Uterus (tissue), 4 donors: Measurements from ENCODE around the gene LRCH3. TPM values are rescaled to one million over a fixed set of nuclear protein-coding genes. Genes with fewer than 3 reads are reported as not detected.
"Not testable (repeated sequence)": the region's sequence is repeated elsewhere in the genome, so short reads cannot be mapped to it uniquely, and the experiment has no call there.

ENCODE experiments used
- DNase-seq, 2 donors: peaks; one replicate each; pipeline ENCODE4 v3.0.0-alpha.2; 2019 to 2020
- H3K27ac ChIP-seq, 2 donors: fragments of 200-600 bp; sonication (generic); 1 replicate in 1 of 2; 2 replicates in 1 of 2; pipeline ENCODE4 v1.5.1; 2016 to 2018
- H3K27me3 ChIP-seq, 2 donors: fragments of 200-600 bp; sonication (generic); one replicate each; pipeline ENCODE4 v1.5.1; 2018 to 2019; ENCODE audit warnings: control low read depth in 1 of 2
- H3K36me3 ChIP-seq, 2 donors: fragments of 200-600 bp; sonication (generic); one replicate each; pipeline ENCODE4 v1.5.1; 2019; ENCODE audit warnings: control low read depth in 1 of 2
- H3K4me1 ChIP-seq, 2 donors: fragments of 200-600 bp; sonication (generic); one replicate each; pipeline ENCODE4 v1.5.1; 2018 to 2019; ENCODE audit warnings: control low read depth in 1 of 2
- H3K4me3 ChIP-seq, 2 donors: fragments of 200-600 bp; sonication (generic); 1 replicate in 1 of 2; 2 replicates in 1 of 2; pipeline ENCODE4 v1.5.1; 2018 to 2019; ENCODE audit warnings: mild to moderate bottlenecking in 1 of 2
- H3K9me3 ChIP-seq, 2 donors: fragments of 200-600 bp; sonication (generic); one replicate each; pipeline ENCODE4 v1.5.1; 2019; ENCODE audit warnings: control low read depth in 1 of 2
- CTCF ChIP-seq, 4 experiments: fragments of 200-600 bp in 2 of 4; fragments of 450-650 bp in 2 of 4; sonication (generic) in 2 of 4; IDR thresholded peaks; one replicate each; pipeline ENCODE4 v1.5.1; 2016 to 2019; ENCODE audit warnings: antibody characterized with exemption in 4 of 4, mild to moderate bottlenecking in 2 of 4, moderate library complexity in 1 of 4
- POLR2A ChIP-seq, 2 donors: fragments of 450-650 bp; IDR thresholded peaks; one replicate each; pipeline ENCODE4 v1.6.1; 2016; ENCODE audit warnings: antibody characterized with exemption in 2 of 2, mild to moderate bottlenecking in 1 of 2, moderate library complexity in 1 of 2
- intact Hi-C: fragments of 100-400 bp; cut with DNase I; formaldehyde crosslinking; loops from one replicate; pipeline ENCODE4 v1.15.1; 2023; ENCODE audit warnings: low total_unique reads
- total RNA-seq, 4 donors: library from RNA; depleted of rRNA in 3 of 4; stranded (reverse); fragments of >200 nt in 3 of 4; gene quantifications; one replicate each; pipeline versions ENCODE4 v1.1.0 to v1.2.4, GENCODE V29; 2014 to 2023
- donor health status: DM: yes; HTN: yes; CAD: no.

The LRCH3 gene
- total RNA-seq, 4 donors from 2014 or later: 73.5 to 108 (median 100) TPM

- TF ChIP-seq CTCF (IDR thresholded peaks at IDR 0.05): no peak
- no peak for TF ChIP-seq POLR2A (IDR thresholded peaks at IDR 0.05)
- Histone ChIP-seq H3K36me3 (no peaks in the 10 kb centered on the region), H3K4me3 (no peak overlapping the region), H3K4me1 (no peaks in the 10 kb centered on the region), H3K27me3 (no peaks in the 10 kb centered on the region), H3K9me3 (no peaks in the 10 kb centered on the region), H3K27ac (no peak overlapping the region)
- intact Hi-C loops: no loop called here
- no peak for DNase-seq
Observed at GRCh38 chr3:197881970-197882338, 90.9 kb downstream of the LRCH3 start.

GRCh38 chr3:197882586-197882985 lies 91.5 kb downstream of the LRCH3 start:
- H3K27ac ChIP-seq: no peak overlapping the region
- H3K4me1 ChIP-seq: no peaks in the 10 kb centered on the region
- H3K4me3 ChIP-seq: no peak overlapping the region
- intact Hi-C loops: no loop called here
- H3K9me3 ChIP-seq: no peaks in the 10 kb centered on the region
- no peak for DNase-seq
- no peak for TF ChIP-seq CTCF (IDR thresholded peaks at IDR 0.05)
- TF ChIP-seq POLR2A (IDR thresholded peaks at IDR 0.05): no peak
- H3K27me3 ChIP-seq: no peaks in the 10 kb centered on the region
- H3K36me3 ChIP-seq: no peaks in the 10 kb centered on the region

GRCh38 chr3:197883541-197883940 lies 92.5 kb downstream of the LRCH3 start:
- Histone ChIP-seq H3K4me1 (no peaks in the 10 kb centered on the region), H3K36me3 (no peaks in the 10 kb centered on the region), H3K27me3 (no peaks in the 10 kb centered on the region), H3K9me3 (no peaks in the 10 kb centered on the region), H3K27ac (no peak overlapping the region), H3K4me3 (no peak overlapping the region)
- intact Hi-C loops: no loop called here
- TF ChIP-seq CTCF (IDR thresholded peaks at IDR 0.05) (no peak), POLR2A (IDR thresholded peaks at IDR 0.05) (no peak)
- no peak for DNase-seq

- H3K27me3 ChIP-seq, H3K4me3 ChIP-seq, intact Hi-C loops, H3K27ac ChIP-seq, DNase-seq, H3K36me3 ChIP-seq, H3K4me1 ChIP-seq, H3K9me3 ChIP-seq: not testable (repeated sequence)
Observed at GRCh38 chr3:197884330-197884729, 93.3 kb downstream of the LRCH3 start.

GRCh38 chr3:197886052-197886451 lies 95.0 kb downstream of the LRCH3 start:
- DNase-seq, intact Hi-C loops, H3K36me3 ChIP-seq, H3K9me3 ChIP-seq, H3K4me3 ChIP-seq, H3K27ac ChIP-seq, H3K27me3 ChIP-seq, H3K4me1 ChIP-seq: not testable (repeated sequence)

- H3K27me3 ChIP-seq, intact Hi-C loops, H3K4me3 ChIP-seq, H3K9me3 ChIP-seq, DNase-seq, H3K36me3 ChIP-seq, H3K4me1 ChIP-seq, H3K27ac ChIP-seq: not testable (repeated sequence)
Observed at GRCh38 chr3:197887430-197888053, 96.5 kb downstream of the LRCH3 start.

- H3K36me3 ChIP-seq: no peaks in the 10 kb centered on the region
- no peak for TF ChIP-seq CTCF (IDR thresholded peaks at IDR 0.05)
- no peak for TF ChIP-seq POLR2A (IDR thresholded peaks at IDR 0.05)
Observed at GRCh38 chr3:197888511-197888910, 97.5 kb downstream of the LRCH3 start.

More at GRCh38 chr3:197888511-197888910, 97.5 kb downstream of the LRCH3 start:
- DNase-seq: no peak
- Histone ChIP-seq H3K27me3 (no peaks in the 10 kb centered on the region), H3K27ac (no peak overlapping the region), H3K4me1 (no peaks in the 10 kb centered on the region), H3K4me3 (no peak overlapping the region), H3K9me3 (no peaks in the 10 kb centered on the region)
- intact Hi-C loops: no loop called here
